CD14-positive monocyte (primary cell): Measurements from ENCODE around the gene WSB1. TPM values are rescaled to one million over a fixed set of nuclear protein-coding genes. Genes with fewer than 3 reads are reported as not detected.

Experiments
- DNase-seq, 3 donors: peaks; one replicate each; pipeline ENCODE4 v3.0.0-alpha.2; 2011 to 2022
- H2AFZ ChIP-seq: 2 replicates; pipeline ENCODE4 v1.6.0; 2012; ENCODE audit warnings: mild to moderate bottlenecking, low read depth, low read length, inconsistent platforms; ENCODE audit not compliant: insufficient read depth, poor library complexity, severe bottlenecking
- H3K27ac ChIP-seq, 2 donors: 1 replicate in 1 of 2; 2 replicates in 1 of 2; pipeline ENCODE4 v1.5.1; 2012 to 2013; ENCODE audit warnings: low read length in 2 of 2, control low read depth in 1 of 2, inconsistent platforms in 1 of 2, low read depth in 1 of 2, mild to moderate bottlenecking in 1 of 2
- H3K27me3 ChIP-seq, 2 donors: one replicate each; pipeline versions ENCODE4 v1.6.0 to v1.6.1; 2011 to 2013; ENCODE audit warnings: low read length in 2 of 2; ENCODE audit not compliant: control insufficient read depth in 2 of 2, insufficient read depth in 2 of 2
- H3K36me3 ChIP-seq, 2 donors: replicated peaks in 1 of 2; 1 replicate in 1 of 2; 2 replicates in 1 of 2; pipeline versions ENCODE4 v1.5.1 to v1.6.1; 2012 to 2013; ENCODE audit warnings: low read length in 2 of 2, control low read depth in 1 of 2, inconsistent platforms in 1 of 2, mild to moderate bottlenecking in 1 of 2; ENCODE audit not compliant: insufficient read depth in 2 of 2, control insufficient read depth in 1 of 2
- H3K4me1 ChIP-seq, 2 donors: 1 replicate in 1 of 2; 2 replicates in 1 of 2; pipeline versions ENCODE4 v1.5.1 to v1.6.1; 2012 to 2013; ENCODE audit warnings: low read length in 2 of 2, control low read depth in 1 of 2, inconsistent platforms in 1 of 2, mild to moderate bottlenecking in 1 of 2, moderate library complexity in 1 of 2; ENCODE audit not compliant: insufficient read depth in 2 of 2, control insufficient read depth in 1 of 2
- H3K4me2 ChIP-seq: replicated peaks from 2 replicates; pipeline ENCODE3; 2012; ENCODE audit warnings: low read length, moderate library complexity, mild to moderate bottlenecking; ENCODE audit not compliant: poor library complexity, severe bottlenecking; ENCODE audit errors: extremely low read depth
- H3K4me3 ChIP-seq, 3 experiments: fragments of 200-600 bp in 1 of 3; sonication (generic) in 1 of 3; replicated peaks in 1 of 3; 1 replicate in 2 of 3; 2 replicates in 1 of 3; pipeline ENCODE4 v1.5.1; 2011 to 2013; ENCODE audit warnings: low read length in 3 of 3, mild to moderate bottlenecking in 3 of 3, control low read depth in 2 of 3, low read depth in 2 of 3, inconsistent platforms in 1 of 3, moderate library complexity in 1 of 3
- H3K79me2 ChIP-seq: 2 replicates; pipeline ENCODE4 v1.6.0; 2012; ENCODE audit warnings: mild to moderate bottlenecking, control low read depth, inconsistent platforms, low read length, moderate library complexity; ENCODE audit not compliant: insufficient read depth
- H3K9ac ChIP-seq: 2 replicates; pipeline ENCODE4 v1.6.0; 2017; ENCODE audit warnings: low read length, mild to moderate bottlenecking; ENCODE audit not compliant: insufficient read depth, poor library complexity, severe bottlenecking
- H3K9me3 ChIP-seq, 2 donors: replicated peaks in 1 of 2; 1 replicate in 1 of 2; 2 replicates in 1 of 2; pipeline versions ENCODE4 v1.5.1 to v1.6.1; 2012 to 2013; ENCODE audit warnings: low read length in 2 of 2, control low read depth in 1 of 2; ENCODE audit not compliant: control insufficient read depth in 1 of 2, insufficient read depth in 1 of 2
- H4K20me1 ChIP-seq: 2 replicates; pipeline ENCODE4 v1.6.0; 2012; ENCODE audit warnings: mild to moderate bottlenecking, low read length, control low read depth, moderate library complexity; ENCODE audit not compliant: insufficient read depth
- H3K27ac Mint-ChIP-seq, 7 donors: one replicate each; pipeline ENCODE4 v1.8.0; 2020; ENCODE audit warnings: mild to moderate bottlenecking in 7 of 7, mixed read lengths in 7 of 7, moderate library complexity in 6 of 7, inconsistent platforms in 2 of 7
- H3K27me3 Mint-ChIP-seq, 3 donors: one replicate each; pipeline ENCODE4 v1.8.0; 2021 to 2022; ENCODE audit warnings: low read depth in 3 of 3, mild to moderate bottlenecking in 3 of 3, mixed read lengths in 3 of 3, moderate library complexity in 3 of 3, inconsistent platforms in 1 of 3
- H3K36me3 Mint-ChIP-seq, 2 donors: one replicate each; pipeline ENCODE4 v1.8.0; 2020; ENCODE audit warnings: mixed read lengths in 2 of 2, inconsistent platforms in 1 of 2, mild to moderate bottlenecking in 1 of 2
- H3K4me1 Mint-ChIP-seq: one replicate; pipeline ENCODE4 v1.8.0; 2020; ENCODE audit warnings: mild to moderate bottlenecking, mixed read lengths
- H3K4me3 Mint-ChIP-seq, 2 donors: one replicate each; pipeline ENCODE4 v1.8.0; 2020; ENCODE audit warnings: mild to moderate bottlenecking in 2 of 2, mixed read lengths in 2 of 2, moderate library complexity in 1 of 2
- H3K9me3 Mint-ChIP-seq, 7 donors: one replicate each; pipeline ENCODE4 v1.8.0; 2020 to 2022; ENCODE audit warnings: mixed read lengths in 7 of 7, mild to moderate bottlenecking in 6 of 7, moderate library complexity in 6 of 7, inconsistent platforms in 2 of 7
- WGBS: methylation state at CpG from one replicate; pipeline ENCODE4 v1.1.5; 2013; ENCODE audit warnings: missing lambda C conversion rate; ENCODE audit not compliant: insufficient coverage; 5-methylcytosine and 5-hydroxymethylcytosine counted together
- intact Hi-C, 2 donors: fragments of 100-400 bp; cut with micrococcal nuclease; formaldehyde crosslinking; loops; one replicate each; pipeline versions ENCODE4 v1.15.0 to v1.15.1; 2023
- polyA plus RNA-seq, 3 donors: library from polyadenylated mRNA; depleted of rRNA in 1 of 3; unstranded in 2 of 3; stranded (reverse) in 1 of 3; fragments of 300-500 nt in 2 of 3; fragments of >200 nt in 1 of 3; fragmentation: Illumina TruSeq in 2 of 3; gene quantifications; 1 replicate in 2 of 3; 2 replicates in 1 of 3; pipeline ENCODE4 v1.2.3, GENCODE V29; 2012 to 2021
- TF ChIP-seq, protein P1 (sequence below): fragments of 200-600 bp; IDR thresholded peaks from one replicate; pipeline ENCODE4 v1.8.0; 2022; ENCODE audit warnings: antibody characterized with exemption, mild to moderate bottlenecking

Gene WSB1
- polyA plus RNA-seq, 3 donors: 220 to 368 (median 296) TPM

DNA sequence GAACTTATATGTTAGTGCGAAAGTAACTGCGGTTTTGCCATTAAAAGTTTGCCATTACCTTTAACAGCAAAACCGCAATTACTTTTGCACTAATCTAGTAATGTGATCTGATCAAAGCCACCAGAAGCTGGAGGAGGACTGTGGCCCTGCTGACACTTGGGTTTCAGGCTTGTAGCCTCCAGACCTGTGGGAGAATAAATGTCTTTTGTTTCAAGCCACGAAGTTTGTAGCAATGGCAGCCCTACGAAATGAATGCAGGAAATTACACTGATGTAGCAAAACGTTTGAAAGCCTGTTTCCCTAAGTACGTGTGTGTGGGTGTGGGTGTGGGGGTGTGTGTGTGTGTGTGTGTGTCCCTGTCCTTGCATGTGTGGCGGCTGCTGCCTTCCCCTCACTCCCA lies 66.6 kb downstream of the WSB1 start:
- no peaks in the 10 kb centered on the region for H3K36me3 ChIP-seq
- no peaks in the 10 kb centered on the region for H3K4me1 ChIP-seq
- H3K9ac ChIP-seq: no peak overlapping the region
- no peak overlapping the region for H3K4me2 ChIP-seq
- 64% methylated on average over 3 of the region's 8 CpGs for WGBS
- no peak overlapping the region for H2AFZ ChIP-seq
- no peaks in the 10 kb centered on the region for H4K20me1 ChIP-seq
- peaks cover 0 to 2% (median 0%) of the 10 kb centered on the region in 7 donors for H3K9me3 Mint-ChIP-seq
- peaks cover 2 to 4% (median 4%) of the 10 kb centered on the region in 3 donors for H3K27me3 Mint-ChIP-seq
- no peak overlapping the region for H3K27ac Mint-ChIP-seq
- H3K4me3 ChIP-seq: no peak overlapping the region
- TF ChIP-seq, protein P1, sequence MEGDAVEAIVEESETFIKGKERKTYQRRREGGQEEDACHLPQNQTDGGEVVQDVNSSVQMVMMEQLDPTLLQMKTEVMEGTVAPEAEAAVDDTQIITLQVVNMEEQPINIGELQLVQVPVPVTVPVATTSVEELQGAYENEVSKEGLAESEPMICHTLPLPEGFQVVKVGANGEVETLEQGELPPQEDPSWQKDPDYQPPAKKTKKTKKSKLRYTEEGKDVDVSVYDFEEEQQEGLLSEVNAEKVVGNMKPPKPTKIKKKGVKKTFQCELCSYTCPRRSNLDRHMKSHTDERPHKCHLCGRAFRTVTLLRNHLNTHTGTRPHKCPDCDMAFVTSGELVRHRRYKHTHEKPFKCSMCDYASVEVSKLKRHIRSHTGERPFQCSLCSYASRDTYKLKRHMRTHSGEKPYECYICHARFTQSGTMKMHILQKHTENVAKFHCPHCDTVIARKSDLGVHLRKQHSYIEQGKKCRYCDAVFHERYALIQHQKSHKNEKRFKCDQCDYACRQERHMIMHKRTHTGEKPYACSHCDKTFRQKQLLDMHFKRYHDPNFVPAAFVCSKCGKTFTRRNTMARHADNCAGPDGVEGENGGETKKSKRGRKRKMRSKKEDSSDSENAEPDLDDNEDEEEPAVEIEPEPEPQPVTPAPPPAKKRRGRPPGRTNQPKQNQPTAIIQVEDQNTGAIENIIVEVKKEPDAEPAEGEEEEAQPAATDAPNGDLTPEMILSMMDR: no peak
- no peak overlapping the region for H3K27ac ChIP-seq
- peaks cover 2% of the 10 kb centered on the region for H3K4me1 Mint-ChIP-seq
- H3K4me3 Mint-ChIP-seq: no peak overlapping the region
- no peaks in the 10 kb centered on the region for H3K27me3 ChIP-seq
- H3K36me3 Mint-ChIP-seq: no peaks in the 10 kb centered on the region
- no peaks in the 10 kb centered on the region for H3K79me2 ChIP-seq
- intact Hi-C loops: no loop called here
- no peak for DNase-seq
- H3K9me3 ChIP-seq: no peaks in the 10 kb centered on the region

DNA sequence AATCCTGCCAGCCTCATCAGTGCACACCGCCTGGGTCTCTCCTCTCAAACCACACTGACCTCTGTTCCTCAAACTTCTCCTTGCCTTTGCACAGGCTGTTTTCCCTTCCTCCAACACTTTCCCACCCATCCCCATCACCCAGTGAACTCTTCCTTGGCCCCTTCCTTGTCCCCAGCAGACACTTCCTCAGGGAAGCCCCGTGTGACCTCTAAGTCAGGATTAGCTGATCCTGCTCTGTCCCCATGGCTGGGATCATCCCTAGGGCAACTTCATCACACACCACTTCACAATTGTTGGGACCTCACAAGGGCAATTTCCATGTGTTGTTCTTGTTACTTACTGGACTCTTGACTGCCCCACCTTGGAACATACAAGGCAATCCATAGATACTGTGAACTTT lies 67.8 kb downstream of the WSB1 start:
- whole genome bisulfite sequencing: 57% methylated on average over 1 of the region's 2 CpGs
- DNase-seq: no peak
- H3K27me3 Mint-ChIP-seq: peaks cover 4% of the 10 kb centered on the region in 3 donors
- H3K9ac ChIP-seq: no peak overlapping the region
- H3K27ac Mint-ChIP-seq: no peak overlapping the region
- H3K36me3 Mint-ChIP-seq: no peaks in the 10 kb centered on the region
- H3K27me3 ChIP-seq: no peaks in the 10 kb centered on the region
- no peak overlapping the region for H3K27ac ChIP-seq
- H4K20me1 ChIP-seq: no peaks in the 10 kb centered on the region
- no peaks in the 10 kb centered on the region for H3K36me3 ChIP-seq
- no peak overlapping the region for H3K4me2 ChIP-seq
- no peaks in the 10 kb centered on the region for H3K79me2 ChIP-seq
- no peaks in the 10 kb centered on the region for H3K4me1 ChIP-seq
- H3K4me3 Mint-ChIP-seq: no peak overlapping the region
- H3K9me3 ChIP-seq: no peaks in the 10 kb centered on the region
- no peak overlapping the region for H2AFZ ChIP-seq
- no peak overlapping the region for H3K4me3 ChIP-seq
- peaks cover 4% of the 10 kb centered on the region for H3K4me1 Mint-ChIP-seq
- peaks cover 0 to 2% (median 0%) of the 10 kb centered on the region in 7 donors for H3K9me3 Mint-ChIP-seq
- intact Hi-C loops: no loop called here
- TF ChIP-seq, protein P1: no peak
